SK-N-SH treated with all-trans-retinoic acid at 6 μM for 48 hours (cell line): ENCODE measurements around the gene S100A11.

ENCODE experiments used
- CREB5 ChIP-seq: fragments of 250-450 bp; sonication (Bioruptor Pico); IDR thresholded peaks from 2 replicates; pipeline ENCODE4 v1.5.1; 2020; ENCODE audit warnings: low read depth, mild to moderate bottlenecking, moderate library complexity
- GLIS3 ChIP-seq: fragments of 250-450 bp; sonication (Bioruptor Pico); IDR thresholded peaks from 2 replicates; pipeline ENCODE4 v1.5.0; 2020; ENCODE audit warnings: mild to moderate bottlenecking, moderate library complexity
- ISL1 ChIP-seq: fragments of 250-450 bp; sonication (Bioruptor Pico); IDR thresholded peaks from 2 replicates; pipeline ENCODE4 v2.1.2; 2022; ENCODE audit warnings: mild to moderate bottlenecking, moderate library complexity
- PATZ1 ChIP-seq: fragments of 250-450 bp; sonication (Bioruptor Pico); IDR thresholded peaks from 2 replicates; pipeline ENCODE4 v1.8.0; 2020; ENCODE audit warnings: mild to moderate bottlenecking, moderate library complexity, borderline replicate concordance
- POU6F1 ChIP-seq: fragments of 250-450 bp; sonication (Bioruptor Pico); IDR thresholded peaks from 2 replicates; pipeline ENCODE4 v1.8.0; 2021; ENCODE audit warnings: low read depth, mild to moderate bottlenecking, moderate library complexity, borderline replicate concordance
- SNAI2 ChIP-seq: fragments of 250-450 bp; sonication (Bioruptor Pico); IDR thresholded peaks from 2 replicates; pipeline ENCODE4 v1.5.0; 2020; ENCODE audit warnings: mild to moderate bottlenecking, moderate library complexity
- TCF4 ChIP-seq: fragments of 250-450 bp; sonication (Bioruptor Pico); IDR thresholded peaks from 2 replicates; pipeline ENCODE4 v1.8.0; 2021; ENCODE audit warnings: mild to moderate bottlenecking, moderate library complexity, borderline replicate concordance
- ZFP3 ChIP-seq: fragments of 250-450 bp; sonication (Bioruptor Pico); IDR thresholded peaks from 2 replicates; pipeline ENCODE4 v1.5.0; 2020; ENCODE audit warnings: mild to moderate bottlenecking, moderate library complexity

DNA sequence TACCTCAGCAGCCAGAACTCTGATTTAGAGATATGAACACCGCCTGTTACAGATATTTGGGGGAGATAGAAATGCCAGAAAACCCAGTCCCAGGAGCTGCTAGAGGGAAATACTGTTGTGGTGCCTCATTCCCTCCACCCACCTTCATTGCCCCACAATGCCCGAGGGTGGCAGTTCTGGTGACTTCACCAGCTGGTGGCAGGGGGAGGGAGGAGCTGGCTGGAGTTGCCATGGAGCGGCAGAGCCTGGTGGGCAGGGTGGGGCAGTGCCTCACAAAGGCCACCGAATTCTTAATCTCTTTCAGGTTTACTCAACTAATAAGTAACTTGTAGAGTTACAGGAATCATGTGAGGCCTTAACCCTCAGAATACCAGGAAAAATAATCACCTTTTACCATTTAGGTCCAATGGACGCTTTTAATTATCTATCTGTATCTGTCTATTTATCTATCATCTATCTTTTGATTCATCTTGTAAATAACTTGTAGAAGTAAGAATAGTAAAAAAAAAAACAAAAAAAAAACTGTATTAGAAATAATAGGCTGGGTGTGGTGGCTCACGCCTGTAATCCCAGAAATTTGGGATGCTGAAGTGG is 11.7 kb upstream of the S100A11 start:
- TF ChIP-seq ISL1 (CRISPR knock-in tag), result no peak
- TF ChIP-seq PATZ1 (CRISPR knock-in tag), result no peak
- TF ChIP-seq GLIS3, result no peak
- TF ChIP-seq TCF4 (CRISPR knock-in tag), result no peak
- no peak for TF ChIP-seq ZFP3 (CRISPR knock-in tag)
- TF ChIP-seq CREB5 (CRISPR knock-in tag), result no peak
- no peak for TF ChIP-seq SNAI2 (CRISPR knock-in tag)
- no peak for TF ChIP-seq POU6F1 (CRISPR knock-in tag)
